KMS-11 (cell line): ENCODE results near the gene ZBTB20.

Source experiments
- H2AFZ ChIP-seq: fragments of 200-600 bp; sonication (generic); 2 replicates; pipeline ENCODE4 v1.6.1; 2016; ENCODE audit warnings: antibody characterized with exemption, mixed run types, low read depth
- H3K27ac ChIP-seq: fragments of 200-600 bp; sonication (generic); 2 replicates; pipeline ENCODE4 v1.6.1; 2016; ENCODE audit warnings: mild to moderate bottlenecking, mixed run types
- H3K27me3 ChIP-seq: fragments of 200-600 bp; sonication (generic); 2 replicates; pipeline ENCODE4 v1.6.1; 2017; ENCODE audit warnings: mild to moderate bottlenecking, low read depth, mixed run types, moderate library complexity; ENCODE audit not compliant: insufficient read depth
- H3K36me3 ChIP-seq: fragments of 200-600 bp; sonication (generic); 2 replicates; pipeline ENCODE4 v1.6.1; 2017; ENCODE audit warnings: mild to moderate bottlenecking, mixed run types; ENCODE audit not compliant: insufficient read depth
- H3K4me1 ChIP-seq: fragments of 200-600 bp; sonication (generic); 2 replicates; pipeline ENCODE4 v1.6.1; 2016; ENCODE audit warnings: mild to moderate bottlenecking, low read depth, mixed run types; ENCODE audit not compliant: poor library complexity, severe bottlenecking
- H3K4me2 ChIP-seq: fragments of 200-600 bp; sonication (generic); 2 replicates; pipeline ENCODE4 v1.7.0; 2016; ENCODE audit warnings: mild to moderate bottlenecking, mixed run types
- H3K4me3 ChIP-seq: fragments of 200-600 bp; sonication (generic); IDR thresholded peaks from 2 replicates; pipeline ENCODE4 v1.6.1; 2017; ENCODE audit warnings: low read depth, low read length, mixed read lengths; ENCODE audit not compliant: insufficient read depth
- H3K79me2 ChIP-seq: fragments of 200-600 bp; sonication (generic); 2 replicates; pipeline ENCODE4 v1.6.1; 2016; ENCODE audit warnings: low read depth, mixed run types; ENCODE audit not compliant: insufficient read depth
- H3K9ac ChIP-seq: fragments of 200-600 bp; sonication (generic); 2 replicates; pipeline ENCODE4 v1.6.1; 2016; ENCODE audit warnings: mild to moderate bottlenecking, mixed run types
- H4K20me1 ChIP-seq: fragments of 200-600 bp; sonication (generic); 2 replicates; pipeline ENCODE4 v1.6.1; 2016; ENCODE audit warnings: mild to moderate bottlenecking, mixed run types; ENCODE audit not compliant: insufficient read depth
- TF ChIP-seq, protein P1 (sequence below): fragments of 200-600 bp; sonication (generic); conservative IDR thresholded peaks from 2 replicates; pipeline ENCODE4 v1.6.1; 2017; ENCODE audit warnings: low read depth, mild to moderate bottlenecking, antibody characterized with exemption, low read length, moderate library complexity, mixed read lengths

The ZBTB20 gene

DNA sequence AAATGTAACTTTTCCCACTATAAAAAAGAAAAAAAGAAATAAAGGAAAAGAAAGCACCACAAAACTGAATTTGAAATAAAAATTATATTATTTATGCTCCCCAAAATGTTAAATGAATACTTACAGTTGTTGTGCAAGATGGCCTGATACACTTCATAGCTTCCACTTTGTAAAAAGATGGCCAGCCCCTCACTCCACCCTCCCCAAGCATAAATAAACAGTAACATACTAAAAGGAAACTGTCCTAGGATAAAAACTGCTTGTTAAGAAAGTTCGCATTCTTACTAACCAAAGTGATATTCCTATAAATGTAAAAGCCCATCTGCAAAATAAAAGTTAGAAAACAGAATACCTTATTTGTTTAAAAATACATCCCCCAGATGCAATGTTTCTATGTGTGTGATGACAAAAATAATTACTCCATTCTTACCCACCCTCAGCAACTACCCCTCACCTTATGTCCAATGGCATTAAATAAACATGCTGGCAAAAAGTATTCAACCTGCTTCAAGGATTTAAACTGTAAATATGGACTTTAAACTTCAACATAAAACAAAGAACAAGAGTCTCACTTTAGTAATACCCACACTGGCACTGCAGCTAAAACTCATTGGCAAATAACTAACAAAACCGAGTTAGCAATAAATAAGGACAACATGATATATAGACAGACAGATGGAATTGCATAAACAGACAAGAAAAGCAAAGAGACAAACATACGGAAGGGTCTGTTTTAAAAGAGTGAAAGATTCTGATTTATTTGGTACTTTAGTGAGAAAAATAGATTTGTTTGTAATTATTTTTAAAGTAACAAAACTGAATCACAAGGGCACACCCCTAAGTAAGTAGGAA is 47.7 kb downstream of the ZBTB20 start:
- Histone ChIP-seq H3K4me2 (no peak overlapping the region), H2AFZ (no peak overlapping the region), H3K27ac (no peak overlapping the region), H3K4me1 (no peaks in the 10 kb centered on the region), H3K27me3 (no peaks in the 10 kb centered on the region), H3K36me3 (no peaks in the 10 kb centered on the region), H3K79me2 (no peaks in the 10 kb centered on the region), H3K4me3 (no peak overlapping the region), H4K20me1 (no peaks in the 10 kb centered on the region), H3K9ac (no peak overlapping the region)
- TF ChIP-seq, protein P1, sequence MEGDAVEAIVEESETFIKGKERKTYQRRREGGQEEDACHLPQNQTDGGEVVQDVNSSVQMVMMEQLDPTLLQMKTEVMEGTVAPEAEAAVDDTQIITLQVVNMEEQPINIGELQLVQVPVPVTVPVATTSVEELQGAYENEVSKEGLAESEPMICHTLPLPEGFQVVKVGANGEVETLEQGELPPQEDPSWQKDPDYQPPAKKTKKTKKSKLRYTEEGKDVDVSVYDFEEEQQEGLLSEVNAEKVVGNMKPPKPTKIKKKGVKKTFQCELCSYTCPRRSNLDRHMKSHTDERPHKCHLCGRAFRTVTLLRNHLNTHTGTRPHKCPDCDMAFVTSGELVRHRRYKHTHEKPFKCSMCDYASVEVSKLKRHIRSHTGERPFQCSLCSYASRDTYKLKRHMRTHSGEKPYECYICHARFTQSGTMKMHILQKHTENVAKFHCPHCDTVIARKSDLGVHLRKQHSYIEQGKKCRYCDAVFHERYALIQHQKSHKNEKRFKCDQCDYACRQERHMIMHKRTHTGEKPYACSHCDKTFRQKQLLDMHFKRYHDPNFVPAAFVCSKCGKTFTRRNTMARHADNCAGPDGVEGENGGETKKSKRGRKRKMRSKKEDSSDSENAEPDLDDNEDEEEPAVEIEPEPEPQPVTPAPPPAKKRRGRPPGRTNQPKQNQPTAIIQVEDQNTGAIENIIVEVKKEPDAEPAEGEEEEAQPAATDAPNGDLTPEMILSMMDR, result no peak

DNA sequence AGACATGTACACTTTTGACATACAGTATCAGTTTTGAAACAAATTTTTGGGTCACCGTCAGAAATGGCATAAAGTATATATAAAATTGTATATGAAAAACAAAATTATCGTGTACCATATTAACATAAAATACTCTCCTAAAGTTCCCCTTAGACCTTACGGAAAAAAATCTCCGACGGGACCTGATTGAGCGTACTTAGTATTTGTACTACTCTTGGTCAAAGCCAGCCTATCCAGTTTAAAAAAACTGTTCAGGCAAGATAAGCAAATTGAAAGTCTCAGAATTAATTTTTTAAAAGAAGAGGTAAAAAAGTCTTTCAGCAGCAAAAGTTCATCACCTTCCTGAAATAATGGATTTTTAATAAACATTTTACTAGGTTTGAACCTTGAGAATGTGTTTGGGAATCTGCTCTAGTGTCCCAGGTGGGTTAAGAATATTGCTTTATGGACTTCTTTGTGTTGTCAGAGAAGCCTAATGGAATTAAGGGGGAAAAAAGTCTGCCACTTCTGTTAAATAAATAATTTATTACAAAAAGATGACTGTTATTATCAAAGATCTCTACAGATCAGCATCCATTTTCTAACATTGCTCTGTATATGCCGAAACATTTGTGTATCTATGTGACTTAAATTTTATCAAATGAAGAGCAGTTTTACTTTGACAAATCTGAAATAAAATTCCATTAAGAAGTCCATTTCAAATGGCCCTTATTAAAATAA is 48.6 kb downstream of the ZBTB20 start:
- TF ChIP-seq, protein P1, result no peak
- no peak overlapping the region for H3K4me3 ChIP-seq
- H3K27ac ChIP-seq, result no peak overlapping the region
- no peaks in the 10 kb centered on the region for H3K79me2 ChIP-seq
- no peaks in the 10 kb centered on the region for H3K4me1 ChIP-seq
- no peaks in the 10 kb centered on the region for H3K27me3 ChIP-seq
- H4K20me1 ChIP-seq, result no peaks in the 10 kb centered on the region
- H3K9ac ChIP-seq, result no peak overlapping the region
- no peaks in the 10 kb centered on the region for H3K36me3 ChIP-seq
- no peak overlapping the region for H2AFZ ChIP-seq
- H3K4me2 ChIP-seq, result no peak overlapping the region

DNA sequence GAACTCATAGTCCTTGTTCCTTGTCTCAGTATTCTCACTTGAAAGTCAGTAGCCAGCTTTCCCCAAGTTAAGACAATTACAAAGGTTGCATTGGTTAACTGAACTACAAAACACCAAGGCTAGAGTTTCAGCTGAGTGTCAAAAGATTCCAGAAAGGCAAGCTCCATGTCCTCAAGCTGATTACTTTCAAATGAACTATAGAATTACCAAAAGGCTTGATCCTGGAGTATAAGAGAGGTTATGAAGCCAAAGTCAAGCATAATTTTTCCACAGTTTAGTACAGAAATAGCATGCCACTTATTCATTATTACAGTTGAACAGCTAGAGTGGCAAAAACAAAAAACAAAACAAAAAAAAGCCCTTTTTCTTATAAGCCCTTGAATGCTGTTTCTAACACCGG is 51.9 kb downstream of the ZBTB20 start:
- Histone ChIP-seq H3K27ac (no peak overlapping the region), H2AFZ (no peak overlapping the region), H3K79me2 (no peaks in the 10 kb centered on the region), H3K36me3 (no peaks in the 10 kb centered on the region), H3K4me3 (no peak overlapping the region), H4K20me1 (no peaks in the 10 kb centered on the region), H3K4me2 (no peak overlapping the region), H3K27me3 (no peaks in the 10 kb centered on the region), H3K9ac (no peak overlapping the region), H3K4me1 (no peaks in the 10 kb centered on the region)
- TF ChIP-seq, protein P1, result no peak

DNA sequence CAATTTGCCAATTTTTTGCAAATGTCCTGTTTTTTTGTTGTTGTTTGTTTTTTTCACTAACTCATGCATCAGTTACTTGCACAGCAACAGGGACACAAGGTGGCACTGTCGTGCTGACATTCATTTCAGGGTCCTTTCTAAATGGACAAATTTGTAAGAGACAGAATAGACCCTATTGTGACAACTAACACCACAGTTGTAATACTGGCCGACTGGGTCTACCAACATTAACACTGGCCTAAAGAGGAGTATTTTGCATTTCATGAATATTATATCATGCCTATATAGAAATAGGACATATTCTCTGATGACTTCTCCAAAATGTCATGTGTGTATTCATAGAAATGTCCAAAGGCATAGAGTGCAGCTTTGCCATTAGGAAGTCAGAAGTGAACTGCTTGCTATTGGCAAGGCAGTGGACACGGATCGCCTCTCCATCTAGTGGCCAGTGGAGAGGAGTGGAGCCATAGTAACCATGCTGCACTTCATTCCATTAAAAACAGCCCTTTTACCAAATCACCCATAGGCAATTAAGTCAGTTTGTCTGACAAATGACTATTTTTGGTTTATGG is 54.8 kb downstream of the ZBTB20 start:
- TF ChIP-seq, protein P1, result peak; percentile 88
- no peak overlapping the region for H3K4me3 ChIP-seq
- no peak overlapping the region for H2AFZ ChIP-seq
- H3K36me3 ChIP-seq, result no peaks in the 10 kb centered on the region
- H3K4me2 ChIP-seq, result no peak overlapping the region
- no peak overlapping the region for H3K9ac ChIP-seq
- no peak overlapping the region for H3K27ac ChIP-seq
- H3K4me1 ChIP-seq, result no peaks in the 10 kb centered on the region
- no peaks in the 10 kb centered on the region for H3K27me3 ChIP-seq
- no peaks in the 10 kb centered on the region for H4K20me1 ChIP-seq
- no peaks in the 10 kb centered on the region for H3K79me2 ChIP-seq
